ENCODE data around the gene S100A16.

The S100A16 gene

GRCh38 chr1:153612755-153613331 is at the start of gene S100A16:
Gene S100A16 (minus strand): TSS chr1:153613137. CDS start chr1:153608151, 4,986 bp downstream.
- FAIRE-seq (no peak), DNase-seq (ENCODE audit: insufficient read length, low spot score) (peak; percentile 61)
- peak; percentile 91 for TF ChIP-seq POLR2A (IDR thresholded peaks at IDR 0.05; ENCODE audit: low read depth, low read length)

DNA sequence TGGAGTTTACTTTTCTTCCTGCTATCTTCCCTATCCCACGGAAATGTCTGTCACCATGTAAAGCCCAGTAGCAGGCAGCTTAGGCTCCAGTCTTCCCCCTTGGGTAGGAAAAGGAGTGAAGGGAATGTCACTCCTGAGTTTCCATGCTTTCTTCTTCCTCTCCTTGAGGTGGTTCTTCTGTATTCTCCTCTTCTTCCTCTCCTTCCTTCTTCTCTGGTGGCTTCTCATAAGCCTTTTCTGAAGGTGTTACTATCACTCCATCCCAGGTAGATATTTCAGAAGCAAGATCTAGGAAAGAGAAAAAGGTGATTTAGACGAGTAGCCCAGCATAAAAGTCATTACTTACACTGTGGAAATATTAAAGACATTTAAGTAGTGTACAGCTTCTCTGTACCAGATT is 49.3 kb upstream of the S100A16 start:
- FAIRE-seq (no peak), DNase-seq (ENCODE audit: insufficient read length, low spot score) (no peak)
- TF ChIP-seq POLR2A (IDR thresholded peaks at IDR 0.05; ENCODE audit: low read depth, low read length): no peak

DNA sequence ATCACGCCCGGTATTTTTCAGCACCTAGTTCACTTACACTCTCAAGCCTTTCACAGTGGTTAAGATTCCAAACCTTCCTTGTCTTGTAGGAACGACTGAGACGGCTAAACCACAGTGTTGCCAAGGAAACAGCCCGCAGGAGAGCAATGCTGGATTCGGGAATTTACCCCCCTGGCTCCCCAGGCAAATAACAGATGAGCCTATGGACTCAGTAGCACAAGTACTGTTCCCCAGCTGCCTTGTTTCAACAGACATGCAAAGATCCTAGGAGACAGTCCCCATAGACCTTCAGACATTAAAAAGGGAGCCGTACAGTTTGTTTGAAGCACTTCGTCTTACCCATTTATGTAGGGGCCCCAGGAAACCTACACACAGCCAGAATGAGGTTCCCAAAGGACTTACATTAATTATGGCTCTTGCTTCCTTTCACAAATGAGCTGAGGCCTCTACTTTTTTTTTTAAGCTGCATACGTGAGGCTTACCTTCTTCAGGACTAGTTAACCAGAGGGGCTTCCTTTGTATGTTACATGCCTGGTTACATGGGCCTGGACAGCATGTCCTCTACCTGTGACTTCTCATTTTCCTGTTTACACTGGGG is 48.3 kb upstream of the S100A16 start:
- TF ChIP-seq POLR2A (IDR thresholded peaks at IDR 0.05; ENCODE audit: low read depth, low read length): no peak
- FAIRE-seq (no peak), DNase-seq (ENCODE audit: insufficient read length, low spot score) (no peak)

DNA sequence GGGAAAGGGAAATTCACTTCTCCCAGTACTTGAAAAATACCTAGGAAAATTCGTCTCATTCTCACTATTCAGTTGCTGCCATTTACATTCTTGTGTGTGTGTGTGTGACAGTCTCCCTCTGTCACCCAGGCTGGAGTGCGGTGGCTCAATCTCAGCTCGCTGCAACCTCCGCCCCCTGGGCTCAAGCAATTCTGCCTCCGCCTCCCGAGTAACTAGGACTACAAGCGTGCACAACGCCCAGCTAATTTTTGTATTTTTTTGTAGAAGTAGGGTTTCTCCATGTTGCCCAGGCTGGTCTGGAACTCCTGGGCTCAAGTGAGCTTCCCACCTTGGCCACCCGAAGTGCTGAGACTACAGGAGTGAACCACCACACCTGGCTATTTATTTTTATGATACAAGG is 46.7 kb upstream of the S100A16 start:
- no peak for DNase-seq (ENCODE audit: insufficient read length, low spot score)
- FAIRE-seq: no peak
- TF ChIP-seq POLR2A (IDR thresholded peaks at IDR 0.05; ENCODE audit: low read depth, low read length): no peak

GRCh38 chr1:153659175-153659534 is 46.2 kb upstream of the S100A16 start:
- no peak for DNase-seq (ENCODE audit: insufficient read length, low spot score)
- FAIRE-seq: no peak
- no peak for TF ChIP-seq POLR2A (IDR thresholded peaks at IDR 0.05; ENCODE audit: low read depth, low read length)

DNA sequence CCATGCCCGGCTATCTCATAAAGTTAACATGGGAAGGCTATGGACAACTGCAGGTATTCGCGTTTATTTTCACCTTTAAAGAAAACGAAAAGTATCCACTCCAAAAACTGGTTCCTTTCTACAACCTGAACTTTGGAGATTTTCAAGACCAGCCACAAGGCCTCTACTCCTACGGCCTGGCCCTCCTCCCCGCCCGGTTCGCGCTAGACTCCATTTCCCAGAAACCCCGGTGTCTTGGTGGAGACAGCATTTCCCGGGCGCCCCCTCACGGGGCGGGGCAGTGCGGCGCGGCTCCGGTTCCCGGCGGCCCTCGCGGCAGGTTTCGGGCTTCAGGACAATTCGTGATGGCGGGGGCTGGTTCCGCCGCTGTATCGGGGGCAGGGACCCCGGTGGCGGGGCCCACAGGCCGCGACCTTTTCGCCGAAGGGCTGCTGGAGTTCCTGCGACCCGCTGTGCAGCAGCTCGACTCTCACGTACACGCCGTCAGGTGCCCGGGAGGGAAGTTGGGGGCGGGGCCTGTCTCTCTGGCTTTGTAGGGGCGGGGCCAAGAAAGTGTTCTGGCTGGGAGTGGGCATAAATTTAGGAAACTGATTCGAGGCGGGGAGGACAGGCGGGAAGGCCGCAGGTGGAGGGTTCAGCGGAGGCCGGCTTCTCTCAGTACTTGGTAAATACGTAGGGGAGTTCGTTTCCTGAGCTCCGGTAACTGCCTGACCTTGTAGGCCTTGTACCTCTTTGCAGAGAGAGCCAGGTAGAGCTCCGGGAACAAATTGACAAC is 45.6 kb upstream of the S100A16 start, which contains the start of gene SNAPIN:
TSS of gene SNAPIN (plus strand) at position 304 of the 775 bp plus-strand sequence. CDS start at position 345, 41 bp downstream.
- peak; percentile 39; the same call in 1 of the 2 replicates for TF ChIP-seq POLR2A (IDR thresholded peaks at IDR 0.05; ENCODE audit: low read depth, low read length)

DNA sequence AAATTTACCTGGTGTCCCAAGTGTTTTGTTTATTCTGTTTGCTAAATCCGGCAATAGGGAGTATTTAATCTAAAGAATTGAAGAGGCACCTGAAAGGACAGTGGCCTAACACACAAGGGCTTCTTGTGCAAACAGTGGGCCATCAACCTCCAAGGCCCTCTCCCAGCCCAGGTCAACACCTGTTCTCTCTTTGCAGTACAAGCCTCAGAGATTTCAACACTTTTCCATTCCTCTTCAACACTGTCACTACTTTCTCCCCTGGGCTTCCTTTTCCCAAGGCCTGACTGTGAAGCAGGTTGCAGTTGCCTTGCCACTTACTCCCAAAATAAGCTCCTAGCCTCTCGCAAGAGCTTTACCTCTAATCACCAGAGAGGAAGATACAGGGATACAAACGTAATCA is 42.4 kb upstream of the S100A16 start:
- TF ChIP-seq POLR2A (IDR thresholded peaks at IDR 0.05; ENCODE audit: low read depth, low read length): no peak
- FAIRE-seq: no peak
- no peak for DNase-seq (ENCODE audit: insufficient read length, low spot score)

More for the DNA sequence above, 45.6 kb upstream of the S100A16 start, which contains the start of gene SNAPIN:
- DNase-seq (ENCODE audit: insufficient read length, low spot score) (peak; percentile 87), FAIRE-seq (no peak)

DNA sequence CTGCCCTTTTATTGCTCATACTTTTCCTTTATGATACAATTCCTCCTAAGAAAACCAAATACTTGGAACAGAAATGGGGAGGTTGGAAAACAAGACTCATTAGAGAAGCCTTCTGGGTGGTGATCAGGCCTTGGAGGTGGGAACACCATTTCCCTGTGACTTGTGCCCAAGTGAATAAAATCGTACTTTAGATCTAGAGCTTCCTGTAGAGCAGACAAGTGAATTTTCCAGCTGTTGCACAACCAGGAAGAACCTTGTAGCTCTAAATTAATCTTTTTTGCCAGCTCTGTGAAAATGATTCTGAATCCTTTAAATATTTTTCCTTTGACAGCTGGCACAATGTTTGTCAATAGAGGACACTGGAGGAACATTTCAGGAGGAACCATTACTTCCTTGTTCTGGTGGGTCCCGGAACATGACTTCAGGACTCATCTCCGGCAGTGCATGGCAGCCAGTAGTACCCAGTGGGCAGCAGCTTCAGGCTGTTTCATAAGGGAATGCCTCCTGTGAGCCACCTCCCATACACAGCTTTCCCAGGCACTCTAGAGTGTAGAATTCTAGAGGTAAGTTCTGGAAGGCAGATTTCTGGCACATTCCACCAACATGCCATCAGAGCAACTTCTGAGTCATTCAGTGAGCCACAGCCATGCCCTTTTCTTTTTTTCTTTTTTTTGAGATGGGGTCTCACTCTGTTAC is 40.0 kb upstream of the S100A16 start:
- FAIRE-seq (no peak), DNase-seq (ENCODE audit: insufficient read length, low spot score) (no peak)
- no peak for TF ChIP-seq POLR2A (IDR thresholded peaks at IDR 0.05; ENCODE audit: low read depth, low read length)

- no peak for TF ChIP-seq POLR2A (IDR thresholded peaks at IDR 0.05; ENCODE audit: low read depth, low read length)
- no peak for FAIRE-seq
- no peak for DNase-seq (ENCODE audit: insufficient read length, low spot score)
Measured at GRCh38 chr1:153651771-153652170, 38.8 kb upstream of the S100A16 start.

GRCh38 chr1:153649863-153650235 is 36.9 kb upstream of the S100A16 start:
- TF ChIP-seq POLR2A (IDR thresholded peaks at IDR 0.05; ENCODE audit: low read depth, low read length): no peak
- DNase-seq (ENCODE audit: insufficient read length, low spot score) (no peak), FAIRE-seq (no peak)

- TF ChIP-seq POLR2A (IDR thresholded peaks at IDR 0.05; ENCODE audit: low read depth, low read length): no peak
- DNase-seq (ENCODE audit: insufficient read length, low spot score): no peak
- no peak for FAIRE-seq
Measured at GRCh38 chr1:153649137-153649862, 36.4 kb upstream of the S100A16 start.

GRCh38 chr1:153648000-153648643 is 35.2 kb upstream of the S100A16 start:
- TF ChIP-seq POLR2A (IDR thresholded peaks at IDR 0.05; ENCODE audit: low read depth, low read length): no peak
- DNase-seq (ENCODE audit: insufficient read length, low spot score) (no peak), FAIRE-seq (no peak)

GRCh38 chr1:153647346-153647714 is 34.4 kb upstream of the S100A16 start:
- TF ChIP-seq POLR2A (IDR thresholded peaks at IDR 0.05; ENCODE audit: low read depth, low read length): no peak
- no peak for FAIRE-seq
- DNase-seq (ENCODE audit: insufficient read length, low spot score): no peak

Measured in H54 (cell line).